COLO668 (cell line): Measurements from ENCODE around the gene HARBI1.
A peak's percentile ranks its signal among the peaks of the same experiment; 100 is the strongest.
"Not testable (repeated sequence)": the region's sequence is repeated elsewhere in the genome, so short reads cannot be mapped to it uniquely, and the experiment has no call there.

Experiments used
- DNase-seq: peaks from one replicate; lab custom pipeline; 2025; ENCODE audit not compliant: unreplicated experiment; lab: John Stamatoyannopoulos, UW

The HARBI1 gene

DNA sequence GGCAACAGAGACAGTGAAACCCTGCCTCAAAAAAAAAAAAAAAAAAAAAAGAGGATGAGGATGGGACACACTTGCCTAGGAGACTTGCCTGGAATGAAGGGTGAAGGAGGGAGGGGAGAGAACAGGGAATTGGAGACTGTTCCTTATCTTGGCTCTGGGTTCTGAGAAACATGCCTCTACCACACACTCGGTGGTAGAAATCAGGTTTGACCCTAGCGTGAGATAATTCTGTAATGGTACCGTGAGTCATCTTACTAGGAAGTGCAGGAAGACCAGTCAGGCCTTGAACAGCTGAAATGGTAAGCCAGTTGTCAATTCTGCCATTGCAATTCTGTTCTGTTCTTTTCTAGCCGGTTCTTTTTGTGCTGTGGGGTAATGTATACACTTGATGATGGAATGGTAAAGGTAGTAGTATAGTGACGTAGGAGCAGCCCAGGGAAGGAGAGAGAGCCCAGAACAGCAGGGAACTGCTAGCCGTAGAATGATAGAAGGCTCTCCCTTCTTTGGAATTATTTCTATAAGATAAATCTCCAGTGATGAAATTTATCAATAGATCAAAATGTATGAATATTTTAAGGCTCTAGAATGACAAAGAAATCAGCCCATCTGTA, 19.3 kb downstream of the HARBI1 start:
- DNase-seq = no peak

GRCh38 chr11:46597155-46597554, 19.9 kb downstream of the HARBI1 start:
- no peak for DNase-seq

DNA sequence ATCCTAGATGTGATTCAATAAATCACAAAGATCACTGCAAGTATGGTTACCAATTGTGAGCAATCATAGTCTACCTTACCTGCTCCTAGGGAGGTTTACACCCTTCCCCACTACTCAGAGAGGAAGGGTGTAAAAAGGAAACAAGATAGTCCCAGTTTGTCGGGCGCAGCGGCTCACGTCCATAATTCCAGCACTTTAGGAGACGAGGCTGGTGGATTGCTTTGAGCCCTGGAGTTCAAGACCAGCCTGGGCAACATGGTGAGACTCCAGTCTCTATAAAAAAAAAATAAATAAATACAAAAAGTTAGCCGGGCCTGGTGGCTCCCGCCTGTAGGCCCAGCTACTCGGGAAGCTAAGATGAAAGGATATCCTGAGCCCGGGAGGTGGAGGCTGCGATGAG, 22.2 kb downstream of the HARBI1 start:
- DNase-seq = no peak

DNA sequence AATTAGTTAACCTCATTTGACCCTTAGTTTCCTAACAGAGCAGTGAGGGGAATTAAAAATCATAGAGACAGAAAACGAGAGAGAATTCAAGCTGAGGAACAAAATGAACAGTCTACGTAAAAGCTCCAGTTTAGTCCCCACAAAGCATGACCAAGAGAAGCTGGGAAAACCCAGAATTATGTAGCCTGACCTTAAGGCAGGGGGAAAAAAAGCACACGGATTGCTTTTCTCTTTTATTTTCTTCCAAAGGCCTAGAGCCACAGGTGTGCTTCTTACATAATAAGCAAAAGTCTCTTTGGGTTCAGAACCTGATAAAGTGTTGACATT, 22.7 kb downstream of the HARBI1 start:
- DNase-seq = no peak

DNA sequence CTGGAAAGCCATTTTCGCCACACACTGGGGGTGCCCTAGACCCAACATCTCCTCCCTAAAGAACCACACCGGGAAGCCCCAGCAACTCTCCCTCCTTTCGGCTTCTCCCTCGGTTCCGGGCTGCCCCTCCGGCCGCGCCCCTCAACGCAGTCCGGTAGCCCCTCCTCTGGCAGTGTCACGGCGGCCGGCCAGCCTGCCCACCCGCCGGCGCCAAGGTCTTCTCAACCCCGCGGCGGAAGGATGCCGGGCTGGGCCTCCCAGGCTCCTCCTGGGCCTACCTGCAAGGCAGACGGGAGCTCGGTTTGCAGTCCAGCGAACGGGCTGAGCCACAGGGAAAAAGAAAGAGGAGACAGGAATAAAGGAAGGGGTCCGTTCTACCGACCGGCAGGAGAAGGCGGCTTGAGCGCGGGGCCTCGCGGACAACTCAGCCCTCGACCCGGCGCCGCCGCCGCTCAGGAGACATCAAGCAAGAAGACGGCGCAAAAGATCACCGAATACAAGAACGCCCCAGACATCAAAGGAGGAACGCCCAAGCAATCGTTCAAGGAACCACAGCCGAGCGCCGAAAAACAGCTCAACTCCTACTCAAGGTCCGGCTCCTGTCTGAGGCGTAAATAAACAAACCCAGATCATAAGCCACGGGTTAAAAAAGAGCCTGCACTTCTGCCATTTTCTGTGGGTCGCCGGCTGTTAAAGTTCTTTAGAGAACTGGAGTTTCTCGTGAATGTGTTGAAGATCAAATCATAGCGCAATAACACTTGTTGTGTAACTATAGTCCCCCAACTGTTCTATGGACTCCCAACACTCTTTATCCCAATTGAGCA, 23.3 kb downstream of the HARBI1 start, which contains the start of gene AMBRA1:
AMBRA1 (minus strand) TSS at position 474 of the 824 bp plus-strand sequence. CDS start 45,643 bp downstream, outside the sequence.
- peak; percentile 88 for DNase-seq

DNA sequence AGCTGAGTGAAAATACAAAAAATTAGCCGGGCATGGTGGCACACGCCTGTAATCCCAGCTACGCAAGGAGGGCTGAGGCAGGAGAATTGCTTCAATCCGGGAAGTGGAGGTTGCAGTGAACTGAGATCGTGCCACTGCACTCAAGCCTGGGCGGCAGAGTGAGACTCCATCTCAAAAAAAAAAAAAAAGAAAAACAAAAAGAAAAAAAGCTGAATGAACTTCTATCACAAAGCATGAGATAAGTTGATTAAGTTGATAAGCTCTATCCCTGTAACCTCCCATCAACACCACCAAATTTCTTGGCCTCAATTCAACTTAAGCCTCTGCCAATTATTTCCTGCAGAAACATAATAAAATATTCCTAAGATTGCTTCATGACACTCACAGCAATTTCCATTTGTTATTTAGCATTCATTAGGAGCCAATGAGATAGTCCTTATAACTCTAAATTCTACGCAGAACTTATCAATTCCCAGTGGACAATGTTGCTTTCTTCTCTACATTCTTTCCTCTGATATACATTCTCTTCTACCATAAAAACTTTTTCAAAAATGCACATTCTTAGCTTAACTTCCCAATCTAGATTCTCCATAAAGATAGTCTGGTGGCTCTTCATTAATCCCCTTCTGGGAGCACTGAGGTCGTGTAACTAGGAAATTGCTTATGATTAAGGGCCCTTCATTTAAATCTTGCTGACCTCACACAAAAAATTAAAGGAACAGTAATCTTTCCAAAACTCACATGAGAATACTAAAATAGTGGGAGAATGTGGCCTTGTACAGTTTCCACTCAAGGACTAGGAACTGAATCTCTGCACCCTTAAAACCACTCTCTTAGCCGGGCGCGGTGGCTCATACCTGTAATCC, 26.1 kb downstream of the HARBI1 start:
- no peak for DNase-seq

- no peak for DNase-seq
Measured at GRCh38 chr11:46588915-46589314, 28.1 kb downstream of the HARBI1 start.

DNA sequence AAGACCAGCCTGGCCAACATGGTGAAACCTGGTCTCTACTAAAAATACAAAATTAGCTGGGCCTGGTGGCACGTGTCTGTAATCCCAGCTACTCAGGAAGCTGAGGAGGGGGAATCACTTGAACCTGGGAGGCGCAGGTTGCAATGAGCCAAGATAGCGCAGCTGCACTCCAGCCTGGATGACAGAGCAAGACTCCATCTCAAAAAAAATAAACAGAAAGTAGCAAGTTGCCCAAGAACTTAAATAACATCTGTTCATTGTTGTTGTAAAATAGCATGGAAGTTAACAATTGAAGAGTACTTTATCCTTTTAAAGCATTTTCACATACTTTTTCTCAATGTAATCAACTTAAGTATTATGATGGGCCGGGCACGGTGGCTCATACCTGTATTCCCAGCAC, 28.9 kb downstream of the HARBI1 start:
- DNase-seq = no peak

GRCh38 chr11:46583513-46583912, 33.5 kb downstream of the HARBI1 start:
- not testable (repeated sequence) for DNase-seq

- no peak for DNase-seq
Measured at GRCh38 chr11:46582588-46582987, 34.4 kb downstream of the HARBI1 start.

DNA sequence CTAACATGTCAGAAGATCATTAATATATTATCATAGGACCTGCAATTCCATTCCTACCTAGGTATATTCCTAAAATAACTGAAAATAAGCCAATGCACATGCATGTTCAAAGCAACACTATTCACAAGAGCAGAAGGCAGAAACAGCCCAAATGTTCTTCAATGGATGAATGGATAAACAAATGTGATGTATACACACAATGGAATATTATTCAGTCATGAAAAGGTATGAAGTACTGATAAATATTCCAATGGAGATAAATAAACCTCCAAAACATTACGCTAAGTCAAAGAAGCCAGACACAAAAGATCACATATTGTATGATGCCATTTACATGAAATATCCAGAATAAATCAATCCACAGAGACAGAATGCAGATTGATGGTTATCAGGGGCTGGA, 40.0 kb downstream of the HARBI1 start:
- DNase-seq = no peak

DNA sequence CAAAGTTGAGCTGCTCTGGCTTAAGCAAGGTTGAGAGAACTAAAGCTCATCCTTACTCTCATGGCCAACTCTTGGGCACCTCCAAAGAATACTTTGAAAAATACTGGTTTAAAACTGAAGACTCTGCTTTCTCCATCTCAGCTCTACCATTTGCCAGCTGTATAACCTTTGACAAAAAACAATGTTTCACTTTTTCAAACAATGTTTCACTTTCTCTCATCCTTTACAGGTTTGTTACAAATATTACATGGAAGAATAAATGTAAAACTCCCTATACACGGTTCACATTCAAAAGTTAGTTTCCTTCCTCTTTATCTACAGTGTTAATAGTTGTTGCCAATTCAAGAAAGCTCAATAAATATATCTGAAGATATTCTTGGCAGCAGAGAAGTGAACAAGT, 42.4 kb downstream of the HARBI1 start:
- DNase-seq = no peak

DNA sequence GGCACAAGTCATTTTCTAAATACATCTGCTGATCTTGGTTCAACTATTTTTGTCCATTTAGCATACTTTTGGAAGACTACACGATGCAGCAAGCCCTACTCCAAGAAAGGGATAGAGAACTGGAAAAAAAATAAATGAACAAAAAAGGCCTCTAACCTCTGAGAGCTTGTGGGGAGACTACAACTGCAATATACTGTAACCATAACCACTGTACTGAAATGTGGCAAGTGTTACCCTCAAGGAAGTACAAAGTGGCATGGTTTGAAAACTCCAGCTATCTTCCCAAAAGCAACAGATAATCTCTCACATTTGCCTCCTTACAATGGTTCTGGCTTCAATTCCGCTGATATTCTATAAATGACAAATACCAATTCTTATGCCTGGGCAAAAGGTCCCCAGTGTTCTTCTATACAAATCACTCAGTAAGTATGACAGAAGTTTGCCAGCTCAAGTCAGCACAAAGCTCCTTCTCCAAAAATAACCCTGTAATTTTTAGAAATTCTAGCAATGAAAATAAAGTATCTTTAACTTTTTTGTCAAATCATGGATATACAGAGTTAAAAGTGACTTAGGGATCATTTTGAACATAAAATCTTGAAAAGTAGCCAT, 46.1 kb downstream of the HARBI1 start:
- DNase-seq = no peak

DNA sequence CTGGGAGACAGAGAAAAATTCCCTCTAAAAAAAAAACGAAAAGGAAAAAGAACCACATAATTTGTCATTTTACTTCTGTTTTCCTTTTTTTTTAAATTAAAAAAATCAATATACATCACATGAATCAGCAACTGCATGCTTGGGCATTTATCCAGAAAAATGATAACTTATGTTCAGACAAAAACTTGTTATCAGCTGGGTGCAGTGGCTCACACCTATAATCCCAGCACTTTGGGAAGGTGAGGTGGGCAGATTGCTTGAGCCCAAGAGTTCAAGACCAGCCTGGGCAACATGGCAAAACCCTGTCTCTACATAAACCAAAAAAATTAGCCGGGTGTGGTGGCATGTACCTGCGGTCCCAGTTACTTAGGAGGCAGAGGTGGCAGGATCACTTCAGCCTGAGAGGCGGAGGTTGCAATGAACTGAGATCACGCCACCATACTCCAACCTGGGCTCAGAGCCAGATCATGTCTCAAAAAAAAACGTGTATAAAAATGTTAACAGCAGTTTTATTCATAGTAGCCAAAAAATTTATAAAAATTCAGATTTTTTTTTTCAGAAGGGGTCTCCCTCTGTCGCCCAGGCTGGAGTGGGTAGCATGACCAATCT, 51.7 kb downstream of the HARBI1 start:
- no peak for DNase-seq

DNA sequence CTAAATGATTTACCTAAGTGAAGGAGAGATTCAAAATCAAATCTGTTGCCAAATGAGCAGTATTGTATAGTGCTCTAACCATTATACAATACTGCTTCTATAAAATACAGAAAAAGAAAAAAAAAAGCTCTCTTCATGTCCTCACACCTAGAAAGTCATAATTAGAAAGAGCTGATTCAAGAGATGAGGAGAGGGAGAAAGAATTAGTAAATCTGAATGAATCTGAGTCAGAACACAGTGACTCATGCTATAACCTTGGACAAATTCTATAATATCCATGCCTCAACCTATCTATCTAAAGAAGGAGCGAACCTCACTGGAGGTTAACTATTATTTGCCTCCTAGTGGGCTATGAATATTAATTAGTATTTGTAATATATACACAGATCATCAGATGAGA, 52.6 kb downstream of the HARBI1 start:
- no peak for DNase-seq

DNA sequence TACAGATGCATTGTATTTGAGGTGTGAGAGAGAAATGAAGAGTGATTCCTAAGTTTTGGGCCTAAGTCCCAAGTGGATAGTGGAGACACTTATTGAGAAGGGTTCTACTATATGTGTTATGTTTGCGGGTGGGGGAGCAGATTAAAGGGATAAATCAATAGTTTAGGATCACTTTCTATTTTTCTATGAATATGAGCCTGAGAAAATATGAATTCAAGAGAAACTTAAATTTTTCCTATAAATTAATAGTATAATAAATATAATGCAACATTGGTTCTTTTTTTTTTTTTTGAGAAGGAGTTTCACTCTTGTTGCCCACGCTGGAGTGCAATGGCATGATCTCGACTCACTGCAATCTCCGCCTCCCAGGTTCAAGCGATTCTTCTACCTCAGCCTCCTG, 54.5 kb downstream of the HARBI1 start:
- no peak for DNase-seq

DNA sequence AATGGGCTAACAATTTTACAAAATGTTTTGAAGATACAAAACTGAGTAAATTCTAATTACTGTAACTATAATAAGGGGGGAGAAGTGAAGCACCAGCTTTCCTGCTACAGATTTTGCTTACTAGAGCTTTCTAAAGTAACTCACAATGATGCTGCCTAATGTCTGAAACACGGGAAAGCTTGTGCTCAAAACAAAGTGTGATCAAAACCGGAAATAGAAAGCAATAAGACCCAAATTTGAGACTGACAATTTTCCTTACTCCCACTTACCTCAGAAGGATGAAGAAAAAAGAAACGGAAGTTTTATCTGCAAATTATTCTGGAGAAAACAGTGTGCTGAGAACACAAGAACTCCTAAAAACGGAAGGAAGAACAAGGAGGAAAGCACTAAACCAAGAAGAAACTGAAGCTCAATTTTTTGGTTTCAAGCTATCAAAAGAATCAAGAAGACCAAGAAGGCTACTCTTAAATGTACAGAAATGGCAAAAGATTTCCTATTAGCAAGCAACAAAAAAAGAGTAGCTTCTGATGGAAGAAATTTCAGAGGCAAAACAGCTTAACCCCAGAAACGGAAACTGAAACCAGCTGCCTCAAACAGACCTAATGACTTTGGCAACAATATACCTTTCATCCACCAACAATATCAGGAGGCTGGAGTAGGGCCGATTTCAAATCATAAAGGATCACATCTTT, 56.6 kb downstream of the HARBI1 start:
- DNase-seq = no peak

GRCh38 chr11:46559815-46560214, 57.2 kb downstream of the HARBI1 start:
- DNase-seq = no peak

DNA sequence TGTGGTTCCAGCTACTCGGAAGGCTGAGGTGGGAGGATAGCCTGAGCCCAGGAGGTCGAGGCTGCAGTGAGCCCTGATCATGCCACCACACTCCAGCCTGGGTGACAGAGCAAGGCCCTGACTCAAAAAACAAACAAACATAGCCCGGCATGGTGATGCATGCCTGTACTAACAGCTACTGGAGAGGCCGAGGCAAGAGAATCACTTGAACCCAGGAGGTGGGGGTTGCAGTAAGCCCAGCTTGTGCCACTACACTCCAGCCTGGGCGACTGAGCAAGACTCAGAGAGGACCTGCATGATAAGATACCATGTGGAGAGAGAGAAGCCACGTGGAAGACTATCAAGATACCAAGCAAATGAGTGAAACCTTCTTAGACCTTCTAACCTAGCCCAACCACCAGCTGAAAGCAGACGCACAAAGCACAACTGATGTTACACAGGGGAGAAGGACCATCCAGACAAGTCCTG, 59.3 kb downstream of the HARBI1 start:
- no peak for DNase-seq
